Activated CD4-positive, alpha-beta memory T cell treated with anti-CD3 and anti-CD28 coated beads for 36 hours (primary cell): ENCODE measurements around the gene MAN2B1. TPM values are rescaled to one million over a fixed set of nuclear protein-coding genes. Genes with fewer than 3 reads are reported as not detected.

Source experiments
- CTCF ChIA-PET: fragments of 350-600 bp; sonication (Branson Sonifier 250); formaldehyde crosslinking; loops from one replicate; lab custom pipeline; 2021; ENCODE audit warnings: antibody characterized with exemption, inconsistent platforms; lab: Charles Lee
- POLR2A ChIA-PET: fragments of 350-600 bp; sonication (Branson Sonifier 250); formaldehyde crosslinking; loops from one replicate; lab custom pipeline; 2021; ENCODE audit warnings: antibody characterized with exemption; lab: Charles Lee
- DNase-seq: peaks from one replicate; pipeline ENCODE4 v3.0.0-alpha.2; 2020
- H3K27ac Mint-ChIP-seq: one replicate; pipeline ENCODE4 v1.8.0; 2021; ENCODE audit warnings: mixed read lengths
- H3K27me3 Mint-ChIP-seq: one replicate; pipeline ENCODE4 v1.8.0; 2021; ENCODE audit warnings: mixed read lengths
- H3K36me3 Mint-ChIP-seq: one replicate; pipeline ENCODE4 v1.8.0; 2021; ENCODE audit warnings: mixed read lengths
- H3K4me1 Mint-ChIP-seq: one replicate; pipeline ENCODE4 v1.8.0; 2021; ENCODE audit warnings: low read depth, mixed read lengths
- H3K4me3 Mint-ChIP-seq: one replicate; pipeline ENCODE4 v1.8.0; 2021; ENCODE audit warnings: mild to moderate bottlenecking, mixed read lengths
- H3K9me3 Mint-ChIP-seq: one replicate; pipeline ENCODE4 v1.8.0; 2021; ENCODE audit warnings: mixed read lengths
- intact Hi-C: fragments of 100-400 bp; cut with micrococcal nuclease; formaldehyde crosslinking; loops from one replicate; pipeline ENCODE4 v1.15.1; 2023
- total RNA-seq, 2 experiments: library from RNA; stranded (reverse); gene quantifications; one replicate each; pipeline ENCODE4 v1.2.3, GENCODE V29; 2021

MAN2B1 gene
- total RNA-seq, 2 experiments from 2014 or later, result 123 to 127 TPM

DNA sequence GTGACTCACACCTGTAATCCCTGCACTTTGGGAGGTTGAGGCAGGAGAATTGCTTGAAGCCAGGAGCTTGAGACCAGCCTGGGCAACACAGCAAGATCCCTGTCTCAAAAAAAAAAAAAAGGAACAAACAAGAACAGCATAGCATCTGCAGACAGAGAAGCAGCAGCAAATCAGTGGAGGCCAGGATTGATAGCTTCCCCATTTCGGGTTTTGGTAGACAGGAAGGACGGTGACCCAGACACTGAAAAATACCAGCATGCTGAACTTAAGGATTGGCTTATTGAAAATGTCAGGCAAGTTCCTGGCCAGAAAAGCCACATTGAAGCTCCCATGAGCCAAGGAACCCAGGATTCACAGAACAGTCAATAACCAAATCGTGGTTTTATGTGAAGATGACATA lies 58.9 kb downstream of the MAN2B1 start:
- no peaks in the 10 kb centered on the region for H3K9me3 Mint-ChIP-seq
- intact Hi-C loops, result no loop called here
- DNase-seq, result no peak
- ChIA-PET CTCF (interaction anchor here (1.0 kb wide), 1 partner anchor 150 kb away, joined by 5 read pairs; no protein-coding TSS in a partner anchor), POLR2A (no interaction called here)
- H3K4me1 Mint-ChIP-seq, result peaks cover 19% of the 10 kb centered on the region
- no peak overlapping the region for H3K27ac Mint-ChIP-seq
- no peaks in the 10 kb centered on the region for H3K27me3 Mint-ChIP-seq
- H3K4me3 Mint-ChIP-seq, result no peak overlapping the region
- peaks cover 11% of the 10 kb centered on the region for H3K36me3 Mint-ChIP-seq

DNA sequence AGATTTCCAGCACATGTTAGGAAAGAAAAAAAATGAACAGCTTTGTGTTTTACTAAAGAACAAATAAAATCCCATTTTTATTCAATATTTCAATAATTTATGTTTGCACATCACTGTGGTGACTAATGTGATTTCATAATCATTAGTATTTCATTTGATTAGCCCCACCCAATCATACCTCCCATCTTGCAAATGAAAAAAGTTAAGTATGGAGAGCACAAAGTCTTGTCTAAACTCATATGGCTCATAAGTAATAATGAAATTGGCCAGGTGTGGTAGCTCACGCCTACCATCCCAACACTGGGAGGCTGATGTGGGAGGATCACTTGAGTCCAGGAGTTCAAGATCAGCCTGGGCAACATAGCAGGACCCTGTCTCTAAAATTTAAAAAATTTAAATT lies 59.7 kb downstream of the MAN2B1 start:
- Mint-ChIP-seq H3K9me3 (no peaks in the 10 kb centered on the region), H3K27ac (no peak overlapping the region), H3K4me3 (no peak overlapping the region), H3K4me1 (peaks cover 15% of the 10 kb centered on the region), H3K36me3 (peaks cover 11% of the 10 kb centered on the region), H3K27me3 (no peaks in the 10 kb centered on the region)
- DNase-seq, result no peak
- intact Hi-C loops, result no loop called here
- POLR2A ChIA-PET, result no interaction called here
- CTCF ChIA-PET, result interaction anchor here (0.8 to 1.0 kb wide), 2 partner anchors 33 to 151 kb away, joined by 4 to 5 read pairs; no protein-coding TSS in a partner anchor

DNA sequence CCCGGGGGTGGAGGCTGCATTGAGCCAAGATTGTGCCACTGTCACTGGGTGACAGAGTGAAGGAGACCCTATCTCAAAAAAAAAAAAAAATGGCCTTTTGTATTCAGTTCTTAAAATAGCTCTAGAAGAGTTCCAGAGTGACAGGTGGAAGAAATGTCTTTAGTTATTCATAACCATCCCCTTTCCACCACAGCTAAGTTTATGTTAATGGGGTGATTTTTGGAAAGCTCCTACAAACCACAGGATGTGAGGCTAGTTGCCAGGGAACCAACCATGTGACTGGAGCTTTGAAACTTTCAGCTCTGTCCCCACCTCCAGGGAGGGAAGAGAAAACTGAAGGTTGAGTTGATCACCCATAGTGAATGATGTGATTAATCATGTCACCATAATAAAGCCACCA lies 62.8 kb downstream of the MAN2B1 start:
- intact Hi-C loops, result no loop called here
- H3K4me3 Mint-ChIP-seq, result no peak overlapping the region
- ChIA-PET POLR2A (interaction anchor here (0.6 kb wide), 2 partner anchors 75 to 203 kb away, joined by 3 read pairs; no protein-coding TSS in a partner anchor), CTCF (interaction anchor here (0.6 to 1.3 kb wide), 4 partner anchors 36 to 1848 kb away, joined by 3 to 5 read pairs (median 3); partner anchors contain the start of gene ZNF136)
- peaks cover 11% of the 10 kb centered on the region for H3K4me1 Mint-ChIP-seq
- peak overlapping the region; percentile 65 for H3K27ac Mint-ChIP-seq
- H3K9me3 Mint-ChIP-seq, result no peaks in the 10 kb centered on the region
- DNase-seq, result peak; percentile 77
- peaks cover 11% of the 10 kb centered on the region for H3K36me3 Mint-ChIP-seq
- H3K27me3 Mint-ChIP-seq, result no peaks in the 10 kb centered on the region

DNA sequence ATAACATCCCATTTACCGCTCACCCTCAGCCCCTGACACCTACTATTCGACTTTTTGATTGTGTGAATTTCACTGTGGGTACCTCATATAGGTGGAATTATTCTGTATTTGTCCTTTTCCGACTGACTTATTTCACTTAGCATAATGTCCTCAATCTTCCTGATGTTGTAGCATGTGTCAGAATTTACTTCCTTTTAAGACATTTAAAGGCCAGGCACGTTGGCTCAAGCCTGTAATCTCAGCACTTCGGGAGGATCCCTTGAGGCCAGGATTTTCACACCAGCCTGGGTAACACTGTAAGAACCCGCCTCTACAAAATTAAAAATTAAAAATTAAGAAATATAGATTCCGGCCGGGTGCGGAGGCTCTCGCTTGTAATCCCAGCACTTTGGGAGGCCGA lies 68.9 kb downstream of the MAN2B1 start:
- H3K36me3 Mint-ChIP-seq, result peaks cover 3% of the 10 kb centered on the region
- no peak for DNase-seq
- H3K9me3 Mint-ChIP-seq, result no peaks in the 10 kb centered on the region
- intact Hi-C loops, result no loop called here
- H3K4me1 Mint-ChIP-seq, result no peaks in the 10 kb centered on the region
- H3K27me3 Mint-ChIP-seq, result no peaks in the 10 kb centered on the region
- ChIA-PET POLR2A (no interaction called here), CTCF (no interaction called here)
- H3K4me3 Mint-ChIP-seq, result no peak overlapping the region
- no peak overlapping the region for H3K27ac Mint-ChIP-seq

DNA sequence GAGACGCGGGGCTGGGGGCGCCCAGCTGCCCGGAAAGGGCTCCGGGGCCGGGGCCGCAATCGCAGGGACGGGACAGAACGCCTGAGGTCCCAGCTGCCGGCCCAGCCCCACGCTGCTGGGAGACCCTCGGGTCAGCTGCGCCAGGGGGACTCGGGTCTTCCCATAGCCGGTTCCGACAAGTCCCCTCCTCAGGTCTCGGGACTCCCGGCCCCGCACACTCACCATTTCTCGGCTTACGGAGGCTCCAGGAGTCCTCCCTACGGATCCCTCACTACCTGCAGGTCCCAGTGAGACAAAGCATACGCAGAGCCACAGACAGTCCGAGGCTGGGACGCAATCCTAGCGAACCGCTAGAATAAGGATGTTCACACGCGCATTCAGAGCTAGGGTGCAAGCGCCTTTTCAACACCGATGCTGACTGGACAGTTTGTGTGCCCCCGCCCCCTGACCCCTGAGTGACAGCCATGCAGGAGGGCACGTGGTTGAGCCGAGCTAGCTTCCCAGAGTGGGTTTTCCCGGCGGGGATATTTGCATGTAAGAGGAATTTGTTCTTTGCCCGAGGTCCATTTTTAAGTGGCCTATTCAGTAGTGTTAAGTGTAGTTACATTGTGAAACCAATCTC lies 69.5 kb downstream of the MAN2B1 start:
- Mint-ChIP-seq H3K36me3 (peaks cover 3% of the 10 kb centered on the region), H3K4me3 (no peak overlapping the region), H3K27ac (no peak overlapping the region), H3K27me3 (no peaks in the 10 kb centered on the region), H3K9me3 (no peaks in the 10 kb centered on the region), H3K4me1 (no peaks in the 10 kb centered on the region)
- intact Hi-C loops, result no loop called here
- CTCF ChIA-PET, result no interaction called here
- no peak for DNase-seq
- POLR2A ChIA-PET, result no interaction called here

Other genes with a start within 250 kb of the MAN2B1 start
- gene ZNF443, start 225.7 kb downstream of the MAN2B1 start, total RNA-seq, result 1 to 10 TPM; 5.1 to 5.3 TPM
- 1 to 10 TPM; 1.5 to 2.4 TPM for gene ZNF709, start 181.9 kb downstream of the MAN2B1 start, total RNA-seq
- gene ZNF564, start 115.3 kb downstream of the MAN2B1 start, total RNA-seq, result 1 to 10 TPM; 6.5 to 7.0 TPM
- gene ZNF490, start 55.9 kb downstream of the MAN2B1 start, total RNA-seq, result 1 to 10 TPM; 6.9 to 7.0 TPM
- 10 to 100 TPM; 18.2 to 19.1 TPM for gene ZNF791, start 55.8 kb downstream of the MAN2B1 start, total RNA-seq
- gene WDR83, start 65 bp upstream of the MAN2B1 start, total RNA-seq, result 10 to 100 TPM; 17.1 to 17.8 TPM
- gene DHPS, start 15.1 kb upstream of the MAN2B1 start, total RNA-seq, result 100 to 1,000 TPM; 126 to 127 TPM
- not detected for gene GNG14, start 21.3 kb upstream of the MAN2B1 start, total RNA-seq
- gene FBXW9, start 29.9 kb upstream of the MAN2B1 start, total RNA-seq, result 1 to 10 TPM; 6.6 to 7.0 TPM
- 10 to 100 TPM; 65.2 to 76.4 TPM for gene TNPO2, start 57.2 kb upstream of the MAN2B1 start, total RNA-seq
- gene TRIR, start 67.9 kb upstream of the MAN2B1 start, total RNA-seq, result 100 to 1,000 TPM; 167 to 182 TPM
- 10 to 100 TPM; 54.2 TPM for gene GET3, start 70.8 kb upstream of the MAN2B1 start, total RNA-seq
- not detected for gene BEST2, start 85.0 kb upstream of the MAN2B1 start, total RNA-seq
- 10 to 100 TPM; 20.2 to 22.2 TPM for gene HOOK2, start 108.8 kb upstream of the MAN2B1 start, total RNA-seq
- gene JUNB, start 124.7 kb upstream of the MAN2B1 start, total RNA-seq, result 100 to 1,000 TPM; 409 to 411 TPM
- gene PRDX2, start 135.1 kb upstream of the MAN2B1 start, total RNA-seq, result 100 to 1,000 TPM; 253 to 258 TPM
- 10 to 100 TPM; 42.4 to 44.6 TPM for gene THSD8, start 135.3 kb upstream of the MAN2B1 start, total RNA-seq
- 10 to 100 TPM; 61.9 to 66.8 TPM for gene RNASEH2A, start 139.8 kb upstream of the MAN2B1 start, total RNA-seq
- not detected for gene RTBDN, start 167.8 kb upstream of the MAN2B1 start, total RNA-seq
- 1 to 10 TPM; 1.7 to 2.3 TPM for gene MAST1, start 171.8 kb upstream of the MAN2B1 start, total RNA-seq
- gene DNASE2, start 214.7 kb upstream of the MAN2B1 start, total RNA-seq, result 10 to 100 TPM; 27.0 to 27.5 TPM
- gene KLF1, start 220.5 kb upstream of the MAN2B1 start, total RNA-seq, result under 1 TPM; 0.12 to 0.19 TPM
- gene GCDH, start 224.4 kb upstream of the MAN2B1 start, total RNA-seq, result 10 to 100 TPM; 33.6 to 34.4 TPM